GM19238 (cell line): ENCODE results near the gene EFL1.

Source experiments
- DNase-seq: peaks from one replicate; pipeline ENCODE4 v3.0.0; 2011; ENCODE audit warnings: low spot score; ENCODE audit not compliant: insufficient read length

EFL1 gene

GRCh38 chr15:82086243-82086995 lies 176.1 kb downstream of the EFL1 start:
- DNase-seq, result no peak

GRCh38 chr15:82081914-82082762 lies 180.4 kb downstream of the EFL1 start:
- no peak for DNase-seq

GRCh38 chr15:82080774-82081173 lies 181.8 kb downstream of the EFL1 start:
- no peak for DNase-seq
